GM18498 (cell line): Measurements from ENCODE around the gene PAQR3.
A peak's percentile ranks its signal among the peaks of the same experiment; 100 is the strongest.
"Not testable (repeated sequence)": the region's sequence is repeated elsewhere in the genome, so short reads cannot be mapped to it uniquely, and the experiment has no call there.

Source experiments
- ATAC-seq: cut with Tn5 transposase; IDR thresholded peaks from one replicate; pipeline ENCODE4 v1.9.1; 2021; ENCODE audit warnings: mild to moderate bottlenecking, moderate library complexity; ENCODE audit not compliant: unreplicated experiment

PAQR3 gene

DNA sequence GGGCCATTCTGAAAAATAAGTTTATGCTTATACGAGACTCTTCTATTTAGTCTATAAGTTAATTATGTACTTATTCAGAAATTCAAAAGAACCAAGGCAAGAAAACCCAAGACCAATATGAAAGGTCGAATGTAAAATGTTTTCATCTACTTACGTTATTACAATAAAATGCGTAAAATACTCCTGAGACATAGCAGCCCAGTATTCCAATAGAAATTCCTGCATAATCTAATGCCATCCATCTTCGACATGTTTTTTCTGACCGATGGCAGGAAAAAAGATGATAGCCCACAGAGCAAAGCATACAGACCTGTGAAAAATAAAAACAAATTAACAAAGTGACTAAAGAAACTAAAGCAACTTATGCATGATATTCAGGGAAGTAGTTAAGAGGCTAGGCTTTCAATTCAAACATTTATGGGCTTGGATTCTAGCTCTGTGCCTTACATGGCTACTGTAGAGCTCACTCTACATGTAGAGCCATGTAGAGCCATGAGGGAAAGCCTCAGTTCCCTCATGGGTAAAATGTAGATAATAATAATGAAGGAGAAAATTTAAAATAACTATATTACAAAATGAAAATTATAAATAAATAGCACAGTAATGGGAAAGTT lies 9.1 kb downstream of the PAQR3 start:
- ATAC-seq: no peak

DNA sequence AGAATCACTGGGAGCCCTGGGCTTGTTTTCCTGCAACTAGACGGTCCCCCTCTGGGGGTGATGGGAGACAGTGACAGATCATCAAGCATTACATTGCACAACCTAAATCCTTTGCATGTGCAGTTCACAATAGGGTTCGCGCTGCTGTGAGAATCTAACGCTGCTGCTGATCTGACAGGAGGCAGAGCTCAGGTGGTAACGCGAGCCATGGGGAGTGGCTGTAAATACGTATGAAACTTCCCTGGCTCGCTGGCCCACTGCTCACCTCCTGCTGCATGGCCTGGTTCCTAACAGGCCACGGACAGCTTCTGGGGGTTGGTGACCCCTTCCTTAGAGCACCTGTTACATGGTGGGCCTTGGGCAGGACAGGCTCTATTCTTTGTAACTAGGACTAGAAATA lies 10.4 kb downstream of the PAQR3 start:
- no peak for ATAC-seq

DNA sequence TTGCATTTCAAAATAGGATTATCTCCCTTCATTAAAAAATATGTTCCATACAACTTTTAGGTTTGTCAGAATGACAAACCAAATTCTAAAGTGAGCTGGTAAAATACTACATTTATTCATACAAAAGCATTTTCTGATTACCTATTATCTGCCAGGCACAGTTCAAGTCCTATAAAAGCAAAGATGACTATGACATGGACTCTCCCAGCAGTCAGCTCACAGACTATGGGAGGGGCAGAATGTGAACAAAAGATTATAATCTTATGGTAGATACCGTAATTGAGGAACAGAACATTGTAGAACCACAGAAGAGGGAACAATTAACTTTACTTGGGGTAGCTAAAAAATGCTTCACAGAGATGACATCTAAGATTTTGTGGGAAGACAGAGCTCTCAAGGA lies 12.4 kb downstream of the PAQR3 start:
- no peak for ATAC-seq

DNA sequence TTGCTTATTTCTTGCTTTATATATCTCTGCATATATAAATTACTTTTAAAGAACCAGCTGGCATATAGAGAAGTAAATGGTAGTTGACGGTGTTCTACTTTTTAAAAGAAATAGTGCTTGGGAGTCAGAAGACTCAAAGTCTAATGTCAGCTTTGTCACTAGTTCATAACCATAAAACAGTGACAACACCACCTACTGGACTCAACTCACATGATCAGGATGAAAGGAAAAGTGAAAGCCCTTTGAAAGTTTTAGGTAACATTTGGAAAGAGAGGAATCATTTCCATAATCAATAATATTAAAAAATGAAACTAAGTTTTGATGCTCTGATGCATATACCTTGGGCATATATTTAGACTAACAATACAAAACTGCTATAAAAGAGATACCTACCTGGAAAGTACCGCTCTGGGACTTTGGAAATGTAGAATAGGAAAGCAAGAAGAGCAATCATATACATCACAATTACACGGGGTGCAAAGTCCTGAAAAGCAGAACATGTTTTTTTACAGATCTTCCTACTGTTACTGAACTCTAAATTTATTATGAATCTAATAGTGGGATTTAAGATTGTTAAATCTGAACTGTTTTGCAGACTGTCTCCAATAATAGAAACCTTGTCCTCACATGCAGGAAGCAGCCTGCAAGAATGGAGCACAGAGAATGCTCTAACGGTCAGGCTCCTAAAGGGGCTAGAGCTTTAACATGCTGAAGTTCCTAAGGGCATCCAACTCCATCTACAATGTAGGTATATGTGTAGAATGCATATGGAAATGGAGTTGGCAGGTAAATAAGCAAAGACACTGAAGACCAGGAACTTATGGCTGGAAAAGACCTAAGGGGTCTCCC lies 15.6 kb downstream of the PAQR3 start:
- ATAC-seq: no peak

DNA sequence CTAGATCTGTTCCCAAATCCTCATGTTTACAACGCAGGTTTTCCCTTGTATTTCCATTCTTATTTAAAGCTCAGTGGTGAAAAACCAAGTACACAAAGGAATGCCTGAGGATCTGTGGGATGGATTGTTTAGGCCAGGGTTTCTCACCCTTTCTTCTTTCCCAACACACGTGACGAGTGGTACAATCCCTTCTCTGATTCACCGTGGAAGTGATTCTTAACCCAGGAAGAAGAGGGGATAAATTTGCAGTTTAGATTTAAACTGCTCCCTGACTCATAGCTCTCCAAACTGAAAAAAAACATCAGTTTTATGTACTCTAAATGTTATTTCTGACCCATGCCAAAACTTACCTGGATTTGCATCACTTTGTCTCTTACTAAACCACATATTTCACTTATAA lies 17.0 kb downstream of the PAQR3 start:
- no peak for ATAC-seq

DNA sequence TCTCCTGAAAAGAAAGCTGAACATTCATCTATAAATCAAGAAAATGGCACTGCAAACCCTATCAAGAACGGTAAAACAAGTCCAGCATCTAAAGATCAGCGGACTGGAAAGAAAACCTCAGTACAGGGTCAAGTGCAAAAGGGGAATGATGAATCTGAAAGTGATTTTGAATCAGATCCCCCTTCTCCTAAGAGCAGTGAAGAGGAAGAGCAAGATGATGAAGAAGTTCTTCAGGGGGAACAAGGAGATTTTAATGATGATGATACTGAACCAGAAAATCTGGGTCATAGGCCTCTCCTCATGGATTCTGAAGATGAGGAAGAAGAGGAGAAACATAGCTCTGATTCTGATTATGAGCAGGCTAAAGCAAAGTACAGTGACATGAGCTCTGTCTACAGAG lies 28.6 kb downstream of the PAQR3 start:
- ATAC-seq: no peak

DNA sequence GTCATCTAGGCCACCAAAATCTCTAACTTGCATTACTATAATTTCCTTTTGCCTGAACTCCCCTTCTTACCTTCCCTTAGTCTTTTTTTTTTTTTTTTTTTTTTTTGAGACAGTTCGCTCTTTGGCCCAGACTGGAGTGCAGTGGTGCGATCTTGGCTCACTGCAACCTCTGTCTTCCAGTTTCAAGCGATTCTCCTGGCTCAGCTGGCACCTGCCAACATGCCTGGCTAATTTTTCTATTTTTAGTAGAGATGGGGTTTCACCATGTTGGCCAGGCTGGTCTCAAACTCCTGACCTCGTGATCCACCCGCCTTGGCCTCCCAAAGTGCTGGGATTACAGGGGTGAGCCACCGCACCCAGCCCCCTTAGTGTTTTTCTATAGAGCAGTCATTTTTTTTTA lies 30.3 kb downstream of the PAQR3 start:
- ATAC-seq: not testable (repeated sequence)

DNA sequence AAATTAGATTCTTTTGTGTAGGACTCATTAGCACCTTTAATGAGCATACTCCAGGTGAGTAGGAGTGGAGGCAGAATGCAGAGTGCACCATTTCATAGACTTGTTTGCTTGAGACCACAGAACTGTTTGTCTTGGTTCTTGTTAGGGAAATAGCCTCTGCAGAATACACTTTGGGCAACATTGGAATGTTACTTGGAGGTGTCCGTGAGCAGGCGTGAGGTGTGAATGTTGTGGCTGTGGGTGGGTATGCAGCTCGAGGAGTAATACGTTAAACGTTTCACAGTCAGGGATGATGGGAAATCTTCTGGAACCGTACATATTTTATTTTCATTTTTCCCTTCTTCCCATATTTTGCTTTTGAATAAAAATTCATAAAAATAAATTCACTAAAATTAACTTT lies 31.6 kb downstream of the PAQR3 start:
- no peak for ATAC-seq

DNA sequence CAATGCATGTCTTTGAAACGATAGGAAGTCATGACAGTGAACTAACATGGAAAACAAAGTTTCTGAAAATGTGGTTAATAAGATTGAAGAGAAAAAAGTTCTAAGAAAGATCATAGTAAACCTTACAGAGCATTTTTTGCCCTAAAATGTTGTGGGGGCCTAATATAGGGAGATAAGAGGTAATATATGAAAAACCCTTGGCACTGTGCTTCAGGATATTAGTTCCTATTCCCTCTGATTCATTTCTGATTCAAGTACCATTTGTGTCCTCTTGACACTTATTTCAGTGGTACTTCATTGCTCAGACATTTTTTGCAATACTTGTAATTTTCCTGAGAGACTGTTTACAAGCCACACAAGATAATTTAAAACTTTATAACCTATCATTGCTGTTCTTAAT lies 35.1 kb downstream of the PAQR3 start:
- ATAC-seq: no peak

DNA sequence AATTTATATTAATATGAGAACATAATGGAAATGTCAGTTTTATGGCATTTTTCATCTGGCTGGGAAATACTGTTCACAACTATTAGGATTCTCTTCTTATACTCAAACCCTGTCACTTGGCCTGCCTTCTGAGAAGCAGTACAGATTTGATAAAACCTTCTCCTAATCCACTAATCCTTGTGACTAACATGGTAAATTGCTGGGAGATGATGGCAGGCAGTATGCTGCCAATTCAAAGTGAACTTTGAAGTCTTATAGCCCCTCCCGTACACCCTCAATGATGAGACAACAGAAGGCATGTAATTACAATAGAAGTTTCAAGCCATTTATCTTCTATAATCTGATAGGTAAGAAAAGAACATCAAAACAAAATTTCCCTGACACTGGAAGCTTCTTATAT lies 36.9 kb downstream of the PAQR3 start:
- ATAC-seq: no peak

DNA sequence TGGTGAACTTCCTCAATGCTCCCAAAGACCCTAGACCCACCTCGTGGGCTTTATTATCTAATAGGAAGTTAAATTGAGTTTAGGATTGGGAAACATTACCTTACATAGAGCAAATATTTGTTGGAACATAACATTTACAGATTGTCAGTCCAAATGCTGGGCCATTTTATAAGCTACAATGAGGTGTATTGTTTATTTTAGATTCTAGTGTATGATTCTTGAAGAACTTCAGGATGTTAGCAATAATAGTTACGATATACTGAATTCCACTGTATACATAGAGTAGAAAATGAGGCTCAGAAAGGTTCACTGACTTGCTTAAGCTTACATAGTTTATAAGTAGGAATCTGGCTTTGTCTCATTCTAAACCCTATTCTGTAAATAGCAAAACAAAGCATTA lies 37.4 kb downstream of the PAQR3 start:
- ATAC-seq: no peak

DNA sequence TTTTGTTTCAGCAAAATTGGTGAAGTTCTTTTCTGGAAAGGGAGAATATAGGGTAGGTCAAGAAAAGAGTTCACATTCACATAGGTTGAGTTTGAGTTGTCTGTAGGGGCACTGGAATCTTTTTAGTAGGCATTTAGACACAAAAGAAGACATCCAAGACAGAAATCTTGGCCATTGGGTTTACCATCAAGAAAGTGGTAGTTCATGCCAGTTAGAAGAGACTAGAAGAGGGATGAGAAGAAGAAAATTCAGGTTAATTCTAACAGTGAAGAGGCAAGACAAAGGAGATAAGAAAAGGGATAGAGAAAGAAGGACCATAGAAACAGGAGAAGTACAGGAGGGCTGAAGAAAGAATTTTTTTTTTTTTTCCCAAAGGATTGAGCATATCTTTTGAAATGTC lies 39.9 kb downstream of the PAQR3 start:
- ATAC-seq: no peak

DNA sequence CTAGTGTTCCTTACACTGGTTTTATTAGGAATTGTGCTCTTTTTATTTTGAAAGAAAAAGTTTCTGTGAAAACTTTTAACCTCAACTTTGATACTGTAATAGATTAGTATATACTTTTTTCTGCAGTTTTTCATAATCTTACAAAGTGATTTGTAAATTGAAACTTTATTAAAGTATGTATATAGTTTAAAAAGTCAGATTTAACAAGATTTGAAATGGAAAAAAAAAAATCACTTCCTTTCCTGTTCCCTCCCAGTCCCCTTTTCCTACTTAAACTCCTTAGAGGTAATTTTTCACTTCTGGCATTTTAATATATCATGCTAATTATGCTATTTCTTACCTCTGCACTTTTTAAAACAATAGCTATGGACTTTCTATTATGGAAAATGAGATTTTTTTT lies 49.3 kb downstream of the PAQR3 start:
- no peak for ATAC-seq

DNA sequence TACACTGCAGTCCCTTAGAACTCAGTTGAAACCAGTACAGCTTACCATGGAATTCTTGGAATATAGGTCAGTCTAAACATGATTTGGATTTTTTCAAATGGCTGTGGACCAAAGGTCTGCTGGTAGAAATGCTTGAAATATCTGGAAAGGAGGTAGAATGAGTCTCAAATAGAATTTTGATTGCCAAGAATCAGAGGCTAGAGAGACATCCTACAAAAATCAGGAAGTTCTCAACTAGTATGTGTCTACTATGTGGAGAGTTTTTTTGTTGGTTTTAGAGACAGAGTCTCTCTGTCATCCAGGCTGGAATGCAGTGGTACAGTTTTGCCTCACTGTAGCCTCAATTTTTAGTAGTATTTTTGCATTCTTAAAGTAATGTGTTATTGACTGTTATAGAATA lies 53.6 kb downstream of the PAQR3 start:
- no peak for ATAC-seq

DNA sequence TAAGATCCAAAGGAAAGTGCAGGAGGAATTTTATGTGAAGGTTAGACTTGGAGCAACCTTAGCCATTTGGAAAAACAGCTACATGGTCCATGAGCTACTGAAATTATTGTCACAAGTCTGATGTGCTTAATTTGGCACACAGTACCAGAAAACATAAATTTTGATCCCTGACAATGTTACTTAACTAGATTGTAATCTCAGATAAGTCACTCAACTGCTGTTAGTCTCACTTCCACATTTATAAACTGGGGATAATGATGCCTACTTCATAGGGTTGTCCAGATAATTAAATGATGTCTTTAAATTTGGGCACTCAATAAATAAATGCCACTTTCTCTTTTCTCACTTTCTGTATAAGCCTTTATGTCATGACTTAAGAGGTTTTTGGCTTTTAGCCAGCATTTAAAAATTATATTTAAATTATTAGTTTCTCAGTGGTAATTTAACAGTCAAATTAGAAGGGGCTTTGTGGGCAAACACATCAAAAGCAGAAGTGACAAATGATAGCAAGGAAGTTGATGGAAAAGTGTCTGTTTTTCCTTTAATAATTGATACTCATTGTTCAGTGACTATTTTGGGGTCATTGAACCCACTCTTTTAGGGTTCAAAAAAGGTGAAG lies 58.3 kb downstream of the PAQR3 start:
- ATAC-seq: no peak

DNA sequence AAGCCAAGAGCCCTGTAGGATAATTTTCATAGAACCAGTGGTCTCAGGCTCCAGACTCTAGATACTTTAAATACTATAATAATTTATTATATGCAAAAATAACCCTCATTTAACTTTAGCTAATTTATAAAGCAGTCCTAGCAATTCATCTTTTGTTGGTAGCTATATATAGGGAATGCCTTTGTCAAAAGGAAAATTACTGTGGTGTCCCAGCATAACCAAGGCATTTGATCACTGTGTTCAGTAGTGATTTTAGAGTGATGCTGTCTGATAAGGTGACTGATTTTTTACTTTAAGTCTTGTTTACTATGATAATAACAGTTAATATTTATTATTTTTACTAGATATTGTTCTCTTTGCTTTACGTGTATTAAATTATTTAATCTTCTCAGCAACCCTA lies 61.2 kb downstream of the PAQR3 start:
- ATAC-seq: no peak

DNA sequence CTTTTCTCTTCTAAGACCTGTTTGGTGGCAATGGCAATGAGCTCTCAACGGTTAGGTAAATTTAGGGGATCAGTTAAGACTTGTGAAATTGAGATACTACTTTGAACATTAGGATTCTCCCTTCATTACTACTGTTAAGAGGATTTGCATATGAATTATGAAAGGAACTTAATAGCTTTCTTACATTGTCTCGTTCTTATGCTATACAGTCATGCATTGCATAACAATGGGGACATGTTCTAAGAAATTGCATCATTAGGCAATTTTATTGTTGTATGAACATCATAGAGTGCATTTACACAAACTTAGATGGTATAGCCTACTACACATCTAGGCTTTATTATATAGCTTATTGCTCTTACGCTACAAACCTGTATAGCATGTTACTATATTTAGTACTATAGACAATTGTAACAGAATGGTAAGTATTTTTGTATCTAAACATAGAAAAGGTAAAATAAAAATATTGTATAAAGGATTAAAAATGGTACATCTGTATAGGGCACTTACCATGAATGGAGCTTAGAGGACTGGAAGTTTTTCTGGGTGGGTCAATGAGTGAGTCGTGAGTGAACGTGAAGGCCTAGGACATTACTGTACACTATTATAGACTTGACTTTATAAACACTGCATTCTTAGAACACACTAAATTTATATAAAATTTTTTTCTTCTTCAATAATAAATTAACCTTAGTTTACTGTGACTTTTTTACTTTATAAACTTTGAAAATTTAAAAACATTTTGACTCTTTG lies 62.5 kb downstream of the PAQR3 start:
- no peak for ATAC-seq

DNA sequence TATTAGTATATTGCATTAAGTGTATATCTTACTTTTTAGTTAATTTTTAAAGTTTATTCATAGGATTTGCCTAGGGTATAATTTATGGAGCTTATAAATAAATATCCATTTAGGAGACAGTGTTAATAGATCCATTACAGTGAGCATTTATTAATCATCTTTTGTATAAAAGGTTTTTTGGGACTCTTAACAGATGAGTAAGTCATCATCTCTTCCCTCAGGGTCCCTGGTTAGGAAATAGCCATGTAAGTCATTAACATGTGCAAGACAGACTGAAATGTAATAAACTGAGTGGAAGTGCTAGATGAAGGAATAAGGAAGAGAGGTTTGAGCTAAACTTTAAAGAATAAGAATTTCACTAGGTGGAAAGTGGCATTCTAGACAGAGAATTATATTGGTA lies 69.2 kb downstream of the PAQR3 start:
- ATAC-seq: no peak

DNA sequence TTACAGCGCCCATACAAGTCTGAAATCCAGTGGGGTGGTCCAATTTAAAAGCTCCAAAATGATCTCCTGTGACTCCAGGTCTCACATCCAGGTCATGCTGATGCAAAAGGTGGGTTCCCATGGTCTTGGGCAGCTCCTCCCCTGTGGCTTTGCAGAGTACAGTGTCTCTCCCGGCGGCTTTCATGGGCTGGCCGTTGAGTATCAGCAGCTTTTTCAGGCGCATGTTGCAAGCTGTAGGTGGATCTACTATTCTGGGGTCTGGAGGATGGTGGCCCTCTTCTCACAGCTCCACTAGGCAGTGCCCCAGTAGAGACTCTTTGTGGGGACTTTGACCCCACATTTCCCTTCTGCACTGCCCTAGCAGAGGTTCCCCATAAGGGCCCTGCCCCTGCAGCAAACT lies 70.5 kb downstream of the PAQR3 start:
- ATAC-seq: not testable (repeated sequence)

DNA sequence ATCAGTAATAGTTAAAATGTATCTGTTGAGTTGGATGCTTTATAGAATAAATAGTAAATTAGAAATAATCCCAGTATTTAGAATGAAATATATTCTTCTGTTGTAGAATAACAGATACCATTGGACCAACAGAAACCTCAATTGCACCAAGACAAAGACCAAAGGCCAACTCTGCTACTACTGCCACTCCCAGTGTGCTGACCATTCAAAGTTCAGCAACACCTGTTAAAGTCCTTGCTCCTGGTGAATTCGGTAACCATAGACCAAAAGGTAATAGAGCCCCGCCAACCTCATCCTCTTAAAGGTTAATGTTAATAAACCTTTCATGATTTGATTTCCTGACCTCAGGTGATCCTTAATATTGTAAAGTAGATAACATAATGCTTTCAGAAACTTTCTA lies 73.8 kb downstream of the PAQR3 start:
- ATAC-seq: no peak

DNA sequence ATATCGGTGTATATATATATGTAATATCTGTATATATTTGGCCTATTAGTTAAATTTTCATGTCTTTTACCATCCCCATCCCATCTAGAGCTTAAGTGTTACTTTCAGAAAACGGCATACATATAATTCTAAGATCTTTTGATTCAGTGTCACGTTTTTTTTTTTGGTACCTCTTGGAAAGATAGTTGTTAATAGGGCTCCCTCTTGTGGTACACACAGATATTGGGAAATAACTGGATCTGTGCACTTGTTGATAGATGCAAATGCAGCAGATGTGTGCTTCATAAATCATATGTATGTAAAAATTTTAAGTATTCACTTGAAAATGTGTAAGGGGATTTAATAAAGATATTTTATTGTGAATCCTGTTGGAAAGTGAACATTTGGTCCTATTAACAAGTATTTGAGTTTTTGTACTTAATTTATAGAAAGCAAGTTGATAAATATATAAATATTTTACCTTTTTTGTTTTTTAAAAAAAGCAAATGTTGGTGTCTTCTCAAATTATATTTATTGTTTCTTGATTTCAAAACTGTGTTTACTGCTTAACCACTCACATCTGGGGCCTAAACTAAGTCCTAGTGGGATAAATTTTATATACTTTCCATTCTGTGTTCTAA lies 74.7 kb downstream of the PAQR3 start:
- peak; percentile 58 for ATAC-seq
